NB4 (cell line): ENCODE measurements around the gene KRT80.

Experiments
- CTCF ChIP-seq: IDR thresholded peaks from one replicate; pipeline ENCODE4 v1.5.1; 2012; ENCODE audit warnings: low read depth, low read length
- MAX ChIP-seq: IDR thresholded peaks from 2 replicates; pipeline ENCODE4 v1.6.1; 2011; ENCODE audit warnings: low read depth, low read length
- MYC ChIP-seq: IDR thresholded peaks from 2 replicates; pipeline ENCODE4 v1.6.1; 2011; ENCODE audit warnings: low read depth, low read length
- POLR2A ChIP-seq: IDR thresholded peaks from 2 replicates; pipeline ENCODE4 v1.6.1; 2011; ENCODE audit warnings: mild to moderate bottlenecking; ENCODE audit not compliant: insufficient read length; ENCODE audit errors: extremely low read depth

- TF ChIP-seq CTCF (no peak), POLR2A (no peak), MAX (no peak), MYC (no peak)
Observed at GRCh38 chr12:52216807-52217206, 25.0 kb upstream of the KRT80 start.
